CD4-positive, alpha-beta T cell treated with Interleukin-6 for 4 hours (primary cell): Measurements from ENCODE around the gene BEND7.
"Not testable (repeated sequence)": the region's sequence is repeated elsewhere in the genome, so short reads cannot be mapped to it uniquely, and the experiment has no call there.

ENCODE experiments used
- DNase-seq: peaks from one replicate; pipeline ENCODE4 v3.0.0-alpha.2; 2020; ENCODE audit warnings: mixed read lengths

Gene BEND7

DNA sequence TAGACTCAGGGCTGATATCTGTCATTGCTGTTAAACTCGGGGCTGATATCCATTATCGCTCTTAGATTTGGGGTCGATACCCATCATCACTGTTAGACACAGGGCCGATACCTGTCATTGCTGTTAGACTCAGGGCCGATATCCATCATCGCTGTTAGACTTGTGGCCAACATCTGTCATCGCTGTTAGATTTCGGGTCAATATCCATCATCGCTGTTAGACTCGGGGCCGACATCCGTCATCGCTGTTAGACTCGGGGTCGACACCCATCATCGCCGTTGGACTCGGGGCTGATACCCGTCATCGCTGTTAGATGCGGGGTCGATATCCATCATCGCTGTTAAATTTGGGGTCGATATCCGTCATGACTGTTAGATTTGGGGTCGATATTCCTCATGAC lies 54.8 kb downstream of the BEND7 start:
- DNase-seq, result no peak

DNA sequence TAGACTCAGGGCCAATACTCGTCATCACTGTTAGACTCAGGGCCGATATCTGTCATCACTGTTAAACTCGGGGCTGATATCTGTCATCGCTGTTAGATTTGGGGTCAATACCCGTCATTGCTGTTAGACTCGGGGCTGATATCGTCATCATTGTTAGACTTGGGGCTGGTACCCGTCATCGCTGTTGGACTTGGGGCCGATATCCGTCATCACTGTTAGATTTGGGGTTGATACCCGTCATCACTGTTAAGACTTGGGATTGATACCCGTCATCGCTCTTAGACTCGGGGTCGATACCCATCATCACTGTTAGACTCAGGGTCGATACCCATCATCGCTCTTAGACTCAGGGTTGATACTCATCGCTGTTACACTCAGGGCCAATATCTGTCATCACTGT lies 56.5 kb downstream of the BEND7 start:
- no peak for DNase-seq

DNA sequence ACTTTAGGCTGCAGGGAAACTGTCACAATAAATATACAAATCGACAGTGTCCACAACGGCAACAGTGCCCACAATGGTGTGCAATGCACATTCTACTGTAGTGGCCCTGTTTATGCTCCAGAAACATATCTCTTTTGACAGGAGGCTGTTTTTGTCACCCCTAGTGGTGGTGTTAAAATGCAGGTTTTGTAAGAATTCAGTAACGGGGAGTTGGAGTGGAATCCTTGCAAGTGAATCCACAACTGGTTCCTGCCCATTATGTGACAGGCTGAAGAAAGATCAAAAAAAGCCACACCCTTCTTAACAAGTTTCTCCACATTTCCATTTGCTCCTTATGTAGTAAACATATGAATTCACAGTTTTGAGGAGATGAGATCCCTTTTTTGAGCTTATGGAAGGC lies 58.5 kb downstream of the BEND7 start:
- no peak for DNase-seq

DNA sequence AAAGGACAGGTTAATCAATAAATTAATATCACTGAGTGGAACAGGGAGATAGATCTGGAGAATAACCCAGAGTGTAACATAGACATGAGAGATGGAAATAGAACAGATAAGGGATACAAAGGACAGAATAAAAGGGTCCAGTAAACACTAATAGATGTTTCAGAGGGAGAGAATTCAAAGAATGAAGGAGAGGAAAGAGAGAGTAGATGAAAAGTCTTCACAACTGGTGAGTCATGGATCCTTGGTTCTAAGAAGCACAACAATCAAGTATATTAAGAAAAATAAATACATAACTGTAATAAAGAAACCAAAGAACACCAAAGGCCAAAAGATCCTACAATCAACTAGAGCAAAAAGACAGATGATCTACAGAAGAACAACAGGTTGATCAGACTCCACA lies 66.3 kb downstream of the BEND7 start:
- no peak for DNase-seq

DNA sequence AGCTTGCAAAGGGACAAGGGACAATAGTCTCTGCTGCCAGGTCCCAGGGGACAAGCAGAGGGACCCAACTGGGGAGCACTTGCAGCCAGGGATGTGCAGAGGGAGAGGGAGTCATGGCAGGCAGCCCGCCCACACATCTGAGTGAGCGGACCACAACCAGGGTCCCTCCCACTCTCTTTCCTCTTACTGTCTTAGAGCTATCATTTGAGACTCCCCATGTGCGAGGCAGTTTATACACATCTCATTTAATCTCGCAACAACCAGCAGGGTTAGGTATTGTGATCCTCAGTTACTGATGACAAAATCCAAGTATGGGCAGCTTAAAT lies 70.2 kb downstream of the BEND7 start:
- DNase-seq, result no peak

DNA sequence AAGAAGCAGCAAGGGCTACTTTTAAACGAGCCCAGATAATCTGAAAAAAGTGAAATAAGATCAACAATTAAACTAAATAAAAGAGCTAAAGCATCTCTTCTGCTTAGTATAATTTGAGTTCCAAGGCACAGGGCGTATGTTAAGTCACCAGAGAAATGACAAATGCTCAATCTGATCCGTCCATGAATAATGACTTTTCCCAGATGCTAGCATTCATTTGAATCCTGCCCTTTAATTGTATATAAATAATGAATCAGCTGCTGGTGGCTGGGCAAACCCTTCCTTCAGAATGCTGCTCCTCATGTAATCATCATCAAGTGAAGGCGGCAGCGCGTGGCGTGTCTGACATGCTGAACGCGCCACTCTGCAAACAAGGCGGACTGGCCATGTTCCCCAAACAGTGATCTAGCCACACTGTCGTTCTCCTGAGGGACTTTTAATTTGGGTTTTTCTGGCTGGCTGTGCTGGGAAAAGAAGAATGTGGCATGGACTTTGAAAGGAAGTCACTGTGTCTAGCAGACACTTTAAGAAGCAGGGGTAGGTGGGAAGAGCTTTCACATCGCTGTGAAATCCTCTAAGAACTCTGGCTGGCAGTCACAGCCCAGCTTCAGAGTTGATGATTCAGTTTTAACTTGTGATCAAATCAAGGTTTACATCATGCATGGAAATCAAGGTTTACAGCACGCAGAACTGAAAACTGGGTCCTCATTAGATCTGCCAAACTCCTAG lies 70.7 kb downstream of the BEND7 start:
- DNase-seq, result no peak

DNA sequence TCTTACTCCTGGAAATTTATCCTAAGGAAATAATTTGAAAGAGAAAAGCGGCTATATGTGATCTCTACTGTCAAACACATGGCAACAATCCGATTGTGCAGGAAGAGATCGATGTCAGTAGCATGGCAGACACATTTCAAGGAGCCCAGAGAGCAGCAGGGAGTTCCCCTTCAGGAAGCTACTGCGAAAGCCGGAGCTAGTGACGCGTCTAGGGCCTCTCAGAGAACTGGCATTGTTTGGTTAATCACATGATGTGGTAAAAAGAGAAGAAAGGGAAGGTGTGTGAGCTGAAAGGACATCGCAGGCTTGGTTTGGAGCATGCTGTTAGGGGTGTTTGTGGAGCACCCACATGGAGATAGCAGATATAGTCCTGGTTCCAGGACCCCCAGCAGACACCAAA lies 74.9 kb downstream of the BEND7 start:
- no peak for DNase-seq

DNA sequence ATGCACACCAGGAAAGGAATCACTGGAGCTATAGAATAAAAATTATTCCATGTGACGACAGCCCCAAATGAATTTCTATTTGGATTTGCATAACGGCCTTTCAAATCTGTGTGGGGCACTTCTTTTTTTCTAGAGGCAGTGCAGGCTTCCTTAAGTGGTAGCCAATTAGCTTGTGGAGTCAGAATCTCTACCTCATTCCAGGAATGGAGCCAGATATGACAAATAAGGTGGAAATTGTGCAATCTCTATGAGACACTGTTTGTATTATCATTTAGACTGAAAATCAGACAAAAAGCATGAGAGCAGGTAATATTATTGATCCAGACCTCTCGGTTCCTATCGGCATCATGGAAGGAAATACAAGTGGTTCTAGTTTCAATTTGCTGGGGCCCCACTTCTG lies 78.7 kb downstream of the BEND7 start:
- DNase-seq, result no peak

DNA sequence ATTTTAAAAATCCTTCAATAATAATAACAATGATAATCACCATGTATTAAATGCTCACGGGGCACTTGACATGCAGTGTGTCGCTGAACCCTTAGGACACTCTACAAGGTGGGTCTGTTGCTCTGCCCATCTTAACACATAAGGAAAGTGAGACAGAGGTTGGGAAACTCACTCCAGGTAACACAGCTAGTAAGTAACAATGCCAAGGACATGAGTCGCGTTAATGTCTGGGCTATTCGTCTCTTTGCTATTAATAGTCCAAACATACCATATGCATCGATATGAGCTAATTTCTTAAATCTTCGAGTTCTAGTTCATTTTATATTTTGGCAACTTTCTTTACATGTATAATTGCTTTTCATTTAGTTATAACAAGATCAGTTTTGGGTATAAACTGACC lies 79.5 kb downstream of the BEND7 start:
- no peak for DNase-seq

DNA sequence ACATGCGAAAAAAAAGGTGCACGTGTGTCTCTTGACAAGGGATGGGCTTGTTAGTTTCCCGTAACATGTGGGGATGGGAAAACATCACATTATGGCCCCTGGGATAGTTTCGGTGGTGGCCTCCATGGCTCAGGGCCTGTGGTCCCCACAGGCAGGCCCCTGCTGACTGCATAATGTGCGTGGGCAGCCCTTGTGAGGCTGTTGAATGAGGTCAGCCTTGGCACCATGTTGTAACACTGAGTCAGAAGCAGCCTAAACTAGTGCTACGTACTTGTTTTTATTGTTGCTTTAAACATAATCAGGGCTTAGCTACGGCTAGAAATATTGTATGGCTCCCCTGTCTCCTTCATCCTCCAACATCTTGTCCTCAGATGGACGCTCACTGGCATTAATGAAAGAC lies 80.6 kb downstream of the BEND7 start:
- no peak for DNase-seq

DNA sequence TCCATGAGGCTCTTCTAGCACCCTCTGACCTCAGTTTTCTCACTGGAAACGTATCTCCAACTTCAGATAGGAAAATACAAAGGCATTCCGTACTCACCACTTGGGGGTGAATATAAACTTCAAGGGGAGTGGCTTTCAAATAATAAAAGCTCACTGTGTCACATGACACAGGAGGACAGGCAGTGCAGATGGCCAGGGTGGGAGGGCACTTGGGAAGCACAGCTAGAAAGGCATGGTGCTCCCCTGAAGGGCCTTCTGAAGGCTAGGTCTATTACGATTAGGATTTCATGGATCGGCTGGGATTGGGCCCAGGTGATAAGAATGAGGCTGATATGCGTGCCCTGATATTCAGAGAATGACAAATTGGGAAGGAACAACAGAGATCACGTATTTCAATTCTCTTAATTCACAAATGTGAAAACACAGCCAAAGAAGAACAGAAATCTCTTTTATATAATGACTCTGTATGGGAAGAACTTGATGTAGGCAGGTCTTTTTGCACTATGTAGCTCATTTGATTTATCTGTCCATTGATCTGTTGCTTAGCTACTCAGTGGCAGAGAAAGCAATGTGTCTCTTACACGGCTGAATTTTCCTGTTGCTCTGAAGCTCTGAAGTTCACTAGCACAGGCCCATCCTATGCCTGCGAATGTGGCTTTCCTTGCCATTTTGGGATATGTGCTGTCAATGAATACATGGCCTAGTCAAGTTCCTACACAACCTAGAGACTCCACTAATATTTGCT lies 83.0 kb downstream of the BEND7 start:
- DNase-seq, result no peak

DNA sequence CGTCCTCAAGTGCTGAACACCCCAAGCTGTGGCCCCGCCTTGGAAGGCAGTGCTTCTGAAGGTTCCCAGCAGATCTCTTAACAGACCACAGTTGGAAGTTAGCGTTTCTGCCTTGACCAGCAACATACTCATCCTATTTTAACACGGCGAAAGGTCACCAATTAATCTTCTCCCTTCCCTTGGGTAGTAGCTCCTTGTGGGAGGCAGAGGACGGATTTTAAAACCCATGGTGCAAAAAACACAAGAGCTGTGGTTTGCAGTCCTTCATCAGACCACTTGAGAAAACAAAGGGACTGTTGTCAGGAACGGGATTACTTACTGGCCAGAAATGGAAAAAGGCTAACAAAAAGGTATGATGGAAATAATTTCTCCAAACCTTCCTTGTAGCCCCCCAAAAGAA lies 87.3 kb downstream of the BEND7 start:
- no peak for DNase-seq

DNA sequence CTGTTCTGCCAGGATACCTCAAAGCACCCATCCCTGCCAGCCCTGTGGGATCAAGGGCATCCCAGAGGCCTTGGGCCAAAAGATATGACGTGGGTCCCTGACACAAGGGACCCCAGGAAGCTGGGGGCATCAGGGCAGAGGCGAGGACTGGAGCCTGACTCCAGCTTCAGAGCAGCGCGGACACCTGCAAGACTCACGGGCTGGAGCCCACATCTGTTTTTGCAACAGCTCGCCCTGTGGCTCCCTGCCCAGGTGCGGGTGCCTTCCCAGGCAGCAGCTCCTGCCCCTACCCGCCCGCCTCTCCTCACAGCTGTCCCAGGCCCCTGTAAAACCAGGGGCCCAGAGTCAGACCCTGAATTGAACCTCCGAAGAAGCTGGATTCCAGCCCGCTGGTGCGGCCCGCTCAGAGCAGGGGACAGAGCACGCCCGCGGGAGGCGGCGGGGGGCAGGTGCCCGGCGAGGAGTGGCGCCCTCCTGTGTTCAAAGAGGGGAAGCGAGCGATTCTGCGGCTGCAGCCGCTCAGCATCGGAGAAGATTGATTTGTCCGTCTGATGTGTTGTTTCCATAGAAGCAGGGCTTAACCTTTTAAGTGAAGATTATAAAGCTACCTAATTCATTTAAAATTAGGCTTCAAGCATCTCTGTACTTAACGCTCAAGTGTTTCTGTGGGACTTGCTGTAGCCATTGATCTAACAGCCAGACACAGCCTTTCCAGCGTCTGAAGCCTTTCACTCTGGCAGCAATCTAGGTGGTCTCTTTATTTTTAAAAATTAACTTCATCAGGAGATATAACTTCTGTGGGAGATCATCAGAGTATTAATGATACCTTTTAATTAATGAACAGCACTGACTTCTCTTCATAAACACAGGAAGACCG lies 88.4 kb downstream of the BEND7 start:
- peak; percentile 66 for DNase-seq

DNA sequence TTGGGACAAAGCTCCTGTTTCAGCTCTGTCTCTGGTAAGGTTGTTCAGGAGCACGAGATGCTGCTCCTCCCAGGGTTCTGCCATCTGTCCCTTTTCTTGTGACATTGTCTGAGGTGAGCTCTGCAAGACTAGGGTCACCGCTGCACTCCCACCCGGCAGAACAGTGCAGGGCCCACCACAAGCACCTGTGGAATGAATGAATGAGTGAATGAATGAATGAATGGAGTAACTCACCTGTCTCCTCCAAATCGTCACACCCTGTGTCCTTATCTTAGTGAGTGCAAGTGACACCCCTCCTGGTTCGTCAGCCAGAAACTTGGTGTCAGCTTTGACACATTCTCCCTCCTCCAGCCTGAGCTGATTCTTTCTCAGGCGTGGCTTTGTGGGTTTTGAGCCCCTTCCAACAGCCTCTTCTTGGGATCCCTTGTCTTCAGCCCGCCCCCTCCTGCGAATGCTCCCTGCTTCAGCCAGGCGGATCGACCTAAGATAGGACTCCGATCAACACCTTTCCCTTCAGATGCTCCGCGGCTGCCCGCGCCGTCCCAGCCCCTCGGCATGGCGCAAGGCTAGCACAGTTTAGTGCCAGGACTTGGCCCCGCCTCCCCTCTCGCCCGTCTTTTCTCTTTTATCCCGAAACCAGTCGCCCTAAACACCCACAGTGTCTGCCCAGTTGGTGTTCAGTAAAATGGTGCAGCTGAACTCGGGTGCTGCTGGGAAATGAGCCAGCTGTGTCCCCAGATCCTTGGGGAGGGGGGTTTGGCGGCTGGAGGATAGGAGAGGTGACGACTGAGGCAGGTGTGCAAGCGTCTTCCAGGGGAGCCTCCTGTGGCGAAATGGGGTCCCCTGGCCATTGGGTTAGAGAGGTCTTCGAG lies 89.3 kb downstream of the BEND7 start:
- DNase-seq, result peak; percentile 5

DNA sequence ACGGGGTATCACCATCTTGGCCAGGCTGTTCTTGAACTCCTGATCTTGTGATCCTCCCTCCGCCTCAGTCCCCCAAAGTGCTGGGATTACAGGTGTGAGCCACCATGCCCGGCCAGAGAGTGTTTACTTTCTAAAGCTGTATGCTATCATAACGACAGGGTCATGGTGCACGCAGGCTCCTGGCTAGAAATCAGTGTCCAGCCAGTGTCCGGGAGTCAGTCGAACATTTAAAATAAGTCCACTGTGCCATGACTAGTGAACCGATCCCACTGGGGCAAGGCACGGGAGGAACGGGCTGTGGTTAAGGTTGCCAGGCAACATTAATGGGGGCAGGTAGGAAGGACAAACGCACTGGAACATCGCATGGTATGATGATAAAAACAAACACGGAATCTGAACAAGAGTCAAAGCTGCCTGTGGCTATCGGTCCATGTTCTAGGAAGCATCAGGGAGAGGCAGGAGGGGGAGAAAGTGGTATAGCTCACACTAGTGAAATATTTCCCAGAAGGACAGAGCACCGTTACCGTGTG lies 91.7 kb downstream of the BEND7 start:
- DNase-seq, result no peak

DNA sequence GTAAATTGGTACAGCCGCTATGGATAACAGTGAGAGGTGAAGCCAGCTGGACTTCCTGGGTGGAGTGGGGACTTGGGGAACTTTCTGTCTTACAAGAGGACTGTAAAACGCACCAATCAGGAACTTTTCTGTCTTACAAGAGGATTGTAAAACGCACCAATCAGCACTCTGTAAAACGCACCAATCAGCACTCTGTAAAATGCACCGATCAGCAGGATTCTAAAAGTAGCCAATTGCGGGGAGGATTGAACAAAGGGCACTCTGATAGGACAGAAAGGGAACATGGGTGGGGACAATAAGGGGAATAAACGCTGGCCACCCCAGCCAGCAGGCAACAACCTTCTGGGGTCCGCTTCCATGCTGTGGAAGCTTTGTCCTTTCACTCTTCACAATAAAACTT lies 100.9 kb downstream of the BEND7 start:
- DNase-seq, result not testable (repeated sequence)

DNA sequence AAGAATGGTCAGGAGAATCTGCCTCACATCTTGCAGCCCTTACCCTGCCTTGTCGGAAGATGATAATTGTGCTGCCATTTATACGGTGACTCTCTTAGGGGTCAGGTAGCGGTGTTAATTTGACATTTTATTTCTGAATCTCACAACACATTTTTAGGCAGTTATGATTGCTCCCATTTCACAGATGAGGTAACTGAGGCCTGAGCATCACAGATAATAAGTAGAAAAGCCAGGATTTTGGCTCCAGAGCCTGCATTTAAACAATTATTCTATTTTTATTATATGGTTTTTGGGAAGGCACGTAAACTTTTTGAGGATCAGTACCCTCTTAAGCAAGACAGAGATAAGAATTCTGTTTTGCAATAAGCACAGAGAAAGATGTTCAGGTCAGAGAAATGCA lies 103.4 kb downstream of the BEND7 start:
- DNase-seq, result no peak

DNA sequence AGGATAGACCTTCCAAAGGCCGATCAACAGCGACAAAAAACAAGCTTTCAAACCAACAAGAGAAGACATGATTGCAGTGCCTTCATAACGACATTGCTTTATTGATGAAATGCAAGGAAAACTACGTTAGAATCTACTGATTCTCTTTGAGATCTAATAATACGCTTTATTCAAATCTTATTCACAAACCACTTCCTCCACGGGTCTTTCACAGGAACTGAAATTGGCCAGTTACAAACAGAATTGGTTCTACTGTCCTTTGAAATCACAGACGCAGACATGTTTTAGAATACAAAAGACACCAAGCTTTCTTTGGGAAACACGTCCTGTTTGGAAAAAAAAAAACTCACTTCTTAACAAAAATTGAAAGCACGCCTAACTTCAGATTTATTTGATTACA lies 106.0 kb downstream of the BEND7 start:
- DNase-seq, result no peak

DNA sequence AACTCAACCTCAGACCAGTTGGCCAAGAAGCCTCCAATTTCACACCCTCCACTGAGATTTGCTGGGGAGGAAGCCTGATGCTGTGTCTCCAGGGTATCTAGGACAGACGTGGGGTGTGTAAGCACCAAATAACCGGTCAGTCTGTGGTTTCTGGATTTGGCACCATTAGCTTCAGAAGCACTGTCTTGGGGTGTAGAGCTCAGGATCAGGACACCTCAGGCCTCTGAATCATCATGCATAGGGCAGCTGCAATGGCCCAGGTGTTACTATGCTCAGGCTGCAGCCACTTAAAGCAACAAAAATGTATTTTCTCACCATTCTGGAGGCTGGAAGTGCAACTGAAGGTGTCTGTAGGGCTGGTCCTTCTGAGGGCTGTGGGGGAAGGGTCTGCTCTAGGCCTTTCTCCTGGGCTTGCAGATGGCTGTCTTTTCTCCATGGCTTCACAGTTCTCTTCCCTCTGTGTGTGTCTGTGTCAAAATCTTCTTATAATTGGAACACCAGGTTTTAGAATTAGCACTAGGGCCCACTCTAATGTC lies 107.4 kb downstream of the BEND7 start:
- DNase-seq, result no peak

DNA sequence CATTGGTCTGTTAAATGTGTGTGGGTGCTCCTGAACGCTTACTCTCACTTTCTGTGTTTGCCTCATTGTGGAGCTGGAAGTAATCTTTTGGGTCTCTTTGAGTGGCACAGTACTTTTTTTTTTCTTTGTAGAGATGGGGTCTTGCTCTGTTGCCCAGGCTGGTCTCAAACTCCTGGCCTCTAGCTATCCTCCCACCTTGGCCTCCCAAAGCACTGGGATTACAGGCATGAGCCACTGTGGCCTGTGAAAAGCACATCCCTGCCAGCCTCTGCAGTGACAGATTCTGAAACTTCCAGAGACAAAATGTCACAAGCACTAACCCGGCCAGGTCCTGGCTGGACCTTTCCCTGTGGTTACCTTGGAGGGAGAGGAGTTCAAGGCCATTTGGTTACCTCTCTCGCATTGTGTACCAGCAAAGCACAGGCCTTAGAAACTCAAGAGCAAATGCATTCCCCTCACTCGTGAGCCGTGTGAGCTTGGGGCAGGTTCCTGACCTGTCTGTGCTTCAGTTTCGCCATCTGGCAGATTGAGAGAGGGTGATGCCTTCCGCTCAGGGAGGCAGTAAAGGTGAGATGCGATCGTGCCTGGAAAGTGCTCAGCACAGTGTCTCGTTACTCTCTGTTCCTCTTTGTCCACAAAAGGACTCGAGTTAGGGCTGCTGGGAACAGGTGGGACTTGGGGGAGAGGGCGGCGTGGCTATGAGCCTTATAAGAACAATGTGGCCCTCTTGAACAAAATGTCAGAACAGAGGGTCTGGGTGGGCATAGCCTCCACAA lies 108.1 kb downstream of the BEND7 start:
- no peak for DNase-seq

DNA sequence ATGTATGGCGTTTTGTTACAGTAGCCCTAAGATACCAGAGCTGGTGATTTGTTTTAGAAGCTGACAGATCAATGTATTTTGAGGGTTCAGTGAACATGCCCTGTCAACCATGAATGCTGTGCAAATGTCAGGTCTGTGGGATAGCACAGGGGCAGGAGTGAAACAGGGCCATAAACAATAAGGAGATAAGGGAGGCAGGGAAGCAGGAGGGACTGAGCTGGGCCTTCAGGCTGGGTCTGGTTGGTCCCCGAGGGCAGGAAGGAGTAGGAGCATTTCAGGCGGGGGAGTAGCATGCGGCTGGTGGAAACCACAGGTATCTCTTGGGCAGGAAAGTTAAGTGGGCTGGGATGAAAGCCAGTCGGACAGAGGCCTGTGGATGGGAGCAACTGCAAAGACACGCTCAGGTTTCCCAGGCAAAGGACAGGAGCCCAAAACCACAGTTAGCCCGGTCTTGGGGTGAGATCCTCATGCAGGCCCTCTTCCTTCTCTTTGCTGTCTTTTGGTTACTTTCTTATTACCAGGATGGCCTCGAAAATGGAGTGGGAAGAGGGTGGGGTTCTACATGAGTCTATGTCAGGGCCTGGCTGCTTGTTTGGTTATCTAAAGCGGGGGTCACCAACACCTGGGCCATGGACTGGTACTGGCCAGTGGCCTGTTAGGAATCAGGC lies 111.2 kb downstream of the BEND7 start:
- no peak for DNase-seq
